ENCODE measurements around the gene DOCK11. TPM values are rescaled to one million over a fixed set of nuclear protein-coding genes. Genes with fewer than 3 reads are reported as not detected.

Gene DOCK11
- total and polyA plus RNA-seq, 2 donors (not counting 1 experiment from before 2014, with no cell fraction given), result 31.0 to 83.5 TPM

GRCh38 chrX:118677318-118677717 is 181.7 kb downstream of the DOCK11 start:
- Histone ChIP-seq H3K9me3 (ENCODE audit: control extremely low read depth in 1 of 3, control insufficient read depth in 2 of 3, insufficient read depth in 1 of 3, low read length in 2 of 3) (no peaks in the 10 kb centered on the region), H3K27me3 (replicated peaks in 1 of 4; ENCODE audit: control extremely low read depth in 1 of 4, control insufficient read depth in 3 of 4, insufficient read depth in 4 of 4, low read length in 3 of 4) (no peaks in the 10 kb centered on the region), H3K4me1 (ENCODE audit: control insufficient read depth in 2 of 2, insufficient read depth in 2 of 2, low read length in 2 of 2) (no peaks in the 10 kb centered on the region), H4K20me1 (ENCODE audit: control insufficient read depth, insufficient read depth, low read length, poor library complexity, severe bottlenecking) (no peaks in the 10 kb centered on the region), H2AFZ (ENCODE audit: insufficient read depth, low read depth, low read length, poor library complexity, severe bottlenecking) (no peak overlapping the region), H3K27ac (ENCODE audit: low read length in 2 of 2) (no peak overlapping the region), H3K9ac (ENCODE audit: low read length) (no peak overlapping the region), H3K4me2 (replicated peaks; ENCODE audit: low read depth, low read length, poor library complexity, severe bottlenecking) (no peak overlapping the region), H3K79me2 (ENCODE audit: control insufficient read depth, insufficient read depth, low read length) (no peaks in the 10 kb centered on the region), H3K36me3 (replicated peaks in 1 of 2; ENCODE audit: control extremely low read depth in 1 of 2, control insufficient read depth in 1 of 2, extremely low read depth in 1 of 2, insufficient read depth in 2 of 2, low read length in 1 of 2) (peaks cover 0 to 47% of the 10 kb centered on the region in 2 experiments), H3K4me3 (ENCODE audit: control extremely low read depth in 1 of 5, extremely low read depth in 1 of 5, insufficient read depth in 1 of 5, low read depth in 2 of 5, low read length in 4 of 5) (no peak overlapping the region)
- Mint-ChIP-seq H3K9me3 (ENCODE audit: insufficient read depth) (no peaks in the 10 kb centered on the region), H3K4me3 (no peak overlapping the region), H3K27me3 (no peaks in the 10 kb centered on the region), H3K4me1 (no peaks in the 10 kb centered on the region), H3K27ac (no peak overlapping the region)
- POLR2A ChIA-PET, result no interaction called here
- CTCF ChIA-PET, result interaction anchor here (0.6 to 1.5 kb wide), 2 partner anchors 75 to 130 kb away, joined by 3 to 4 read pairs; no protein-coding TSS in a partner anchor
- ATAC-seq (ENCODE audit: low read depth) (no peak), DNase-seq (no peak)
- TF ChIP-seq, protein P1, sequence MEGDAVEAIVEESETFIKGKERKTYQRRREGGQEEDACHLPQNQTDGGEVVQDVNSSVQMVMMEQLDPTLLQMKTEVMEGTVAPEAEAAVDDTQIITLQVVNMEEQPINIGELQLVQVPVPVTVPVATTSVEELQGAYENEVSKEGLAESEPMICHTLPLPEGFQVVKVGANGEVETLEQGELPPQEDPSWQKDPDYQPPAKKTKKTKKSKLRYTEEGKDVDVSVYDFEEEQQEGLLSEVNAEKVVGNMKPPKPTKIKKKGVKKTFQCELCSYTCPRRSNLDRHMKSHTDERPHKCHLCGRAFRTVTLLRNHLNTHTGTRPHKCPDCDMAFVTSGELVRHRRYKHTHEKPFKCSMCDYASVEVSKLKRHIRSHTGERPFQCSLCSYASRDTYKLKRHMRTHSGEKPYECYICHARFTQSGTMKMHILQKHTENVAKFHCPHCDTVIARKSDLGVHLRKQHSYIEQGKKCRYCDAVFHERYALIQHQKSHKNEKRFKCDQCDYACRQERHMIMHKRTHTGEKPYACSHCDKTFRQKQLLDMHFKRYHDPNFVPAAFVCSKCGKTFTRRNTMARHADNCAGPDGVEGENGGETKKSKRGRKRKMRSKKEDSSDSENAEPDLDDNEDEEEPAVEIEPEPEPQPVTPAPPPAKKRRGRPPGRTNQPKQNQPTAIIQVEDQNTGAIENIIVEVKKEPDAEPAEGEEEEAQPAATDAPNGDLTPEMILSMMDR (IDR thresholded peaks at IDR 0.05), result no peak
- no peak for TF ChIP-seq EZH2 (IDR thresholded peaks at IDR 0.05; ENCODE audit: borderline replicate concordance, insufficient read depth, low read depth, low read length, poor library complexity, severe bottlenecking)
- intact Hi-C loops (cut with micrococcal nuclease), result no loop called here
- WGBS (ENCODE audit: insufficient coverage), result no CpG with 5 or more reads among the region's 2 CpGs

DNA sequence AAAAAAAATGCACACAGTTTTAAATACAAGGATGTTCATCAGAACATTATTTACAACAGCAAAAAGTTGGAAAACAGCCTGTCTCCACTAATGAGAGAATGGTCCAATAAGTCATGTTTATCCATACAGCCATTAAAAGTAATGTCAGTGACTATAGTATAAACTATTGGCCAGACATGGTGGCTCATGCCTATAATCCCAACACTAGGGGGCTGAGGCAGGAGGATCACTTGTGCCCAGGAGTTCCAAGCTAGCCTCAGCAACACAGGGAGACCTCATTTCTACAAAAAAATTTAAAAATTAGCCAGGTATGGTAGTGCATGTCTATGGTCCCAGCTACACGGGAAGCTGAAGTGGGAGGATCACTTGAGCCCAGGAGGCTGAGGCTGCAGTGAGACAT is 183.7 kb downstream of the DOCK11 start:
- no peak overlapping the region for H3K4me3 ChIP-seq (ENCODE audit: control extremely low read depth in 1 of 5, extremely low read depth in 1 of 5, insufficient read depth in 1 of 5, low read depth in 2 of 5, low read length in 4 of 5)
- H3K27me3 Mint-ChIP-seq, result no peaks in the 10 kb centered on the region
- H3K27me3 ChIP-seq (replicated peaks in 1 of 4; ENCODE audit: control extremely low read depth in 1 of 4, control insufficient read depth in 3 of 4, insufficient read depth in 4 of 4, low read length in 3 of 4), result no peaks in the 10 kb centered on the region
- TF ChIP-seq, protein P1 (IDR thresholded peaks at IDR 0.05), result no peak
- TF ChIP-seq EZH2 (IDR thresholded peaks at IDR 0.05; ENCODE audit: borderline replicate concordance, insufficient read depth, low read depth, low read length, poor library complexity, severe bottlenecking), result no peak
- no peaks in the 10 kb centered on the region for H4K20me1 ChIP-seq (ENCODE audit: control insufficient read depth, insufficient read depth, low read length, poor library complexity, severe bottlenecking)
- peaks cover 6% of the 10 kb centered on the region for H3K4me1 Mint-ChIP-seq
- H3K27ac ChIP-seq (ENCODE audit: low read length in 2 of 2), result no peak overlapping the region
- H3K9me3 Mint-ChIP-seq (ENCODE audit: insufficient read depth), result no peaks in the 10 kb centered on the region
- peaks cover 2 to 39% of the 10 kb centered on the region in 2 experiments for H3K36me3 ChIP-seq (replicated peaks in 1 of 2; ENCODE audit: control extremely low read depth in 1 of 2, control insufficient read depth in 1 of 2, extremely low read depth in 1 of 2, insufficient read depth in 2 of 2, low read length in 1 of 2)
- no peak overlapping the region for H3K4me3 Mint-ChIP-seq
- no peaks in the 10 kb centered on the region for H3K9me3 ChIP-seq (ENCODE audit: control extremely low read depth in 1 of 3, control insufficient read depth in 2 of 3, insufficient read depth in 1 of 3, low read length in 2 of 3)
- ATAC-seq (ENCODE audit: low read depth), result no peak
- no peaks in the 10 kb centered on the region for H3K79me2 ChIP-seq (ENCODE audit: control insufficient read depth, insufficient read depth, low read length)
- no peak overlapping the region for H3K4me2 ChIP-seq (replicated peaks; ENCODE audit: low read depth, low read length, poor library complexity, severe bottlenecking)
- WGBS (ENCODE audit: insufficient coverage), result no CpG with 5 or more reads among the region's 1 CpG
- H3K4me1 ChIP-seq (ENCODE audit: control insufficient read depth in 2 of 2, insufficient read depth in 2 of 2, low read length in 2 of 2), result no peaks in the 10 kb centered on the region
- H3K9ac ChIP-seq (ENCODE audit: low read length), result no peak overlapping the region
- peak overlapping the region; percentile 32 for H3K27ac Mint-ChIP-seq
- intact Hi-C loops (cut with micrococcal nuclease), result no loop called here
- ChIA-PET POLR2A (no interaction called here), CTCF (no interaction called here)
- DNase-seq, result no peak
- H2AFZ ChIP-seq (ENCODE audit: insufficient read depth, low read depth, low read length, poor library complexity, severe bottlenecking), result no peak overlapping the region
